Measurements from ENCODE around the gene RBM22. TPM values are rescaled to one million over a fixed set of nuclear protein-coding genes. Genes with fewer than 3 reads are reported as not detected.

RBM22 gene
- total RNA-seq, 1 donor from 2014 or later = 74.0 TPM

DNA sequence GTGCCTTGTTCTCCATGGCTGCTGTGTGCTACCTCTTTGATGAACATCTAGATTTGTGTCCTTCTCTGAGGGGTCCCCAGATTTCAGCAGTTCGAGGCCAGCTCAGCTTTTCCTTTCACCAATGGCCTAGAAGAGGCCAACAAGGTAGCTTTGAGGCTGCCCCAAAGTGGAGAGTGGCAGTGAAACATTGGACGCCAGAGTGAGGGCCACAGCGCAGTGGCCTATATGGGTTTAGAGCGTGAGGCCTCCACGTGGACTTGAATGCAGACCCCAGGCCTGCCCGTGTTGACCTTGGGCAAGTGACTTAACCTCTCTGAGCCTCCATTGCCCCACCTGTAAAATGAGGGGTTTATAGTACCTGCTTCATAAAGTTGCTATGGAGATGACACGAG is 28.0 kb downstream of the RBM22 start:
- TF ChIP-seq, protein P1, sequence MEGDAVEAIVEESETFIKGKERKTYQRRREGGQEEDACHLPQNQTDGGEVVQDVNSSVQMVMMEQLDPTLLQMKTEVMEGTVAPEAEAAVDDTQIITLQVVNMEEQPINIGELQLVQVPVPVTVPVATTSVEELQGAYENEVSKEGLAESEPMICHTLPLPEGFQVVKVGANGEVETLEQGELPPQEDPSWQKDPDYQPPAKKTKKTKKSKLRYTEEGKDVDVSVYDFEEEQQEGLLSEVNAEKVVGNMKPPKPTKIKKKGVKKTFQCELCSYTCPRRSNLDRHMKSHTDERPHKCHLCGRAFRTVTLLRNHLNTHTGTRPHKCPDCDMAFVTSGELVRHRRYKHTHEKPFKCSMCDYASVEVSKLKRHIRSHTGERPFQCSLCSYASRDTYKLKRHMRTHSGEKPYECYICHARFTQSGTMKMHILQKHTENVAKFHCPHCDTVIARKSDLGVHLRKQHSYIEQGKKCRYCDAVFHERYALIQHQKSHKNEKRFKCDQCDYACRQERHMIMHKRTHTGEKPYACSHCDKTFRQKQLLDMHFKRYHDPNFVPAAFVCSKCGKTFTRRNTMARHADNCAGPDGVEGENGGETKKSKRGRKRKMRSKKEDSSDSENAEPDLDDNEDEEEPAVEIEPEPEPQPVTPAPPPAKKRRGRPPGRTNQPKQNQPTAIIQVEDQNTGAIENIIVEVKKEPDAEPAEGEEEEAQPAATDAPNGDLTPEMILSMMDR (IDR thresholded peaks at IDR 0.05) = no peak
- Mint-ChIP-seq H3K4me1 (peaks cover 16% of the 10 kb centered on the region), H3K27me3 (peaks cover 23% of the 10 kb centered on the region), H3K4me3 (no peak overlapping the region), H3K9me3 (no peaks in the 10 kb centered on the region), H3K36me3 (ENCODE audit: low read depth) (no peaks in the 10 kb centered on the region), H3K27ac (no peak overlapping the region)
- CTCF ChIA-PET = no interaction called here
- ATAC-seq (ENCODE audit: low read depth) = no peak
- DNase-seq = no peak
- intact Hi-C loops (cut with micrococcal nuclease) = no loop called here
- POLR2A ChIA-PET = no interaction called here

DNA sequence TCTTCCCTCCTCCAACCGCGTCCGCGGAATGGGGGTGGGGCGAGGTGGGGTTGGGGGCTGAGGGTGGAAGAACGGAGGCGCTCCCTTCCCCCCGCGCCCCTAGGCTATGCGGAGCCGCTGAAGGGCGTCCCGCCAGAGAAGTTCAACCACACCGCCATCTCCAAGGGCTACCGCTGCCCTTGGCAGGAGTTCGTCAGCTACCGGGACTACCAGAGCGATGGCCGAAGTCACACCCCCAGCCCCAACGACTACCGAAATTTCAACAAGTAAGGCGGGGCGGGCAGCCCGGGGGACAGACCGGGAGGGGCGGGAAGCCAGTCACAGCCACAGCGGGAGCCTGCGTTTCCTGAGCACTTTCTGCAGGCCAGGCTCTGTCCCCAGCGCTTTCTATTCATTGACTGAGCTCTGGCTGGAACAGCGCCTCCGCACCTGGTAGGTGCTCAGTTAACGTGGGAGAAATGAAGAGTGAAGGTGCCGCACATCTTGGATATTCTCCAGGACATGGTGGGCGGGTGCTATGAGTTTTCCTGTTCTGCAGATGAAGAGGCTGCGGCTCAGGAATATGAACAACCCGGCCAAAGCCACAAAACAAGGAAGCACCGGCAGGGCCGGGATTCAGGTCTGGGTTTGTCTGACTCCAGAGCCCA is 28.5 kb downstream of the RBM22 start:
- TF ChIP-seq, protein P1 (IDR thresholded peaks at IDR 0.05) = no peak
- ChIA-PET CTCF (no interaction called here), POLR2A (no interaction called here)
- peaks cover 23% of the 10 kb centered on the region for H3K27me3 Mint-ChIP-seq
- H3K27ac Mint-ChIP-seq = no peak overlapping the region
- H3K36me3 Mint-ChIP-seq (ENCODE audit: low read depth) = no peaks in the 10 kb centered on the region
- intact Hi-C loops (cut with micrococcal nuclease) = no loop called here
- DNase-seq (no peak), ATAC-seq (ENCODE audit: low read depth) (peak; percentile 40)
- peaks cover 16% of the 10 kb centered on the region for H3K4me1 Mint-ChIP-seq
- H3K9me3 Mint-ChIP-seq = no peaks in the 10 kb centered on the region
- peak overlapping the region; percentile 72 for H3K4me3 Mint-ChIP-seq

DNA sequence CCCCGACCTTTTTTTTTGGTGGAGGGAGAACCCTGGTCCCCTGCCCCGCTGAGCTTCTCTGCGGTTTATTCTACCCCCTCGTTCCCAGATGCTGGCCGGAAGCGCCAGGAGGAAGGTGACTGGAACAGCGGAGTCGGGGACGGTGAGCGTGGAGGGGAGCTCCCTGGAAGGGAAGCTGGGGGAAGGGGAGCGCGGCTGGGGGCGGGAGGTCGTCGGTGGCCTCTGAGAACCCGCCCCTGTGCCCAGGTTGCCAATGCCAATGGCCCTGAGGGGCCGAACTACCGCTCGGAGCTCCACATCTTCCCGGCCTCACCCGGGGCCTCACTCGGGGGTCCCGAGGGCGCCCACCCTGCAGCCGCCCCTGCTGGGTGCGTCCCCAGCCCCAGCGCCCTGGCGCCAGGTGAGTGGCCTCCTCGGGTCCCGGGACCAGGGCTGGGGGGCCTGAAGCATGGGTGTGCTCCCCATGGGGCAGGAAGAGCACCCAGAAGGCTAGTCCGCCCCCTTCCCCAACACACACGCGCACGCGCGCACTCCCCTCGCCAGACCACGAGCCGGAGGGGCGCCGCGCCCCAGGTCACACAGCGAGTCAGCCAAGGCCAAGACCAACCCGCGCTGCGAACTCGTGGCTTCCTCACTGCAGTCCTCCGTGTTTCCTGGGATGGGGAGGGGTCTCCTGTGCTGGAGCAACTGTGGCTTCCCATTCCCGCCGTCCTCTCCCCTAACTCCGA is 29.2 kb downstream of the RBM22 start:
- Mint-ChIP-seq H3K4me3 (peak overlapping the region; percentile 72), H3K27me3 (peaks cover 23% of the 10 kb centered on the region), H3K9me3 (no peaks in the 10 kb centered on the region), H3K4me1 (peaks cover 16% of the 10 kb centered on the region), H3K27ac (no peak overlapping the region), H3K36me3 (ENCODE audit: low read depth) (no peaks in the 10 kb centered on the region)
- ChIA-PET CTCF (no interaction called here), POLR2A (no interaction called here)
- TF ChIP-seq, protein P1 (IDR thresholded peaks at IDR 0.05) = no peak
- peak; percentile 42 for ATAC-seq (ENCODE audit: low read depth)
- intact Hi-C loops (cut with micrococcal nuclease) = no loop called here
- no peak for DNase-seq

DNA sequence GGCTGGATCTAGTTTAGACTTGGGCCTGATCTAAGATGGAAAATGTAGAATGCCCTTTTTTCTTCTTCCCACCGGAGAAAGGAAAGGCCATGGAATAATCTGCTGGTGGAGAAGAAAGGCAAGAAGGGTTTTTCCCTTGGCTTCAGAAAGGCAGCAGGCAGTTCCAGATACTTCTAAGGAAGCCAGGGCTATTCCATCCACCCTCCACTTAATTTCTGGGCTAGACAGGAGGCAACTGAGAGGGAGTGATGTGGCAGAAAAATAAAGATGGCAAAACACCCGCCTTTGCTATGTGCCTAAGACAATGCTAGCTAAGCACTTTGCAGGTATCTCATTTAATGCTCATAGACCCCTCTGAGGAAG is 29.9 kb downstream of the RBM22 start:
- H3K36me3 Mint-ChIP-seq (ENCODE audit: low read depth) = no peaks in the 10 kb centered on the region
- POLR2A ChIA-PET = interaction anchor here (0.6 kb wide), 1 partner anchor 222 kb away, joined by 3 read pairs; no protein-coding TSS in a partner anchor
- intact Hi-C loops (cut with micrococcal nuclease) = no loop called here
- ATAC-seq (ENCODE audit: low read depth) (no peak), DNase-seq (no peak)
- peaks cover 23% of the 10 kb centered on the region for H3K27me3 Mint-ChIP-seq
- peaks cover 16% of the 10 kb centered on the region for H3K4me1 Mint-ChIP-seq
- H3K9me3 Mint-ChIP-seq = no peaks in the 10 kb centered on the region
- H3K27ac Mint-ChIP-seq = no peak overlapping the region
- CTCF ChIA-PET = no interaction called here
- H3K4me3 Mint-ChIP-seq = peak overlapping the region; percentile 60
- TF ChIP-seq, protein P1 (IDR thresholded peaks at IDR 0.05) = no peak

DNA sequence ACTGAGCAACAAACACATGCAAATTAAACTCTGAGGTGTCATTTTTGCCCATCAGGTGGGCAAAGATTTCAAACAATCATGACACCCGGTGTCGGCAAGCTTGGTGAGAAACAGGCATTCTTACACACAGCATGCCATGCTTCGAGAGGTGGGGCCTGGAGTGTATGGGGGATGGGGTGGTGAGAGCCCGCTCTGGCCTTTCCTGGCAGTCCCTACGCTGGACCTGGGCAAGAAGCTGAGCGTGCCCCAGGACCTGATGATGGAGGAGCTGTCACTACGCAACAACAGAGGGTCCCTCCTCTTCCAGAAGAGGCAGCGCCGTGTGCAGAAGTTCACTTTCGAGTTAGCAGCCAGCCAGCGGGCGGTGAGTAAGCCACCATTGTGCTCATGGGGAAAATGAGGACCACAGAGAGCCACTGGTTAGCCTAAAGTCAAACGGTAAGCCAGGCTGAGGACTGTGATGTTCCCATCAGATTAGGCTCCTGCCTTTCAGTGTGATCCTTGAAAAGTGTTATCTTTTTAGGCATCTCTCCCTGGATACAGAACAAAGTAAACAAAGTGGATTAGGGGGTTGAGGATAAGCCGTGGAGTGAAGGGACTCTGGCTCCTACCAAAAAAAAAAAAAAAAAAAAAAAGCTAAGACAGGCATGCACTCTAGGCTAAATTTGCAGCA is 30.5 kb downstream of the RBM22 start:
- Mint-ChIP-seq H3K27ac (no peak overlapping the region), H3K4me3 (peak overlapping the region; percentile 60), H3K4me1 (peaks cover 16% of the 10 kb centered on the region), H3K27me3 (peaks cover 23% of the 10 kb centered on the region), H3K9me3 (no peaks in the 10 kb centered on the region), H3K36me3 (ENCODE audit: low read depth) (no peaks in the 10 kb centered on the region)
- DNase-seq = no peak
- TF ChIP-seq, protein P1 (IDR thresholded peaks at IDR 0.05) = no peak
- ChIA-PET POLR2A (interaction anchor here (0.6 kb wide), 1 partner anchor 221 kb away, joined by 3 read pairs; no protein-coding TSS in a partner anchor), CTCF (no interaction called here)
- ATAC-seq (ENCODE audit: low read depth) = no peak
- intact Hi-C loops (cut with micrococcal nuclease) = no loop called here
